Measurements from ENCODE around the gene YPEL1.

GRCh38 chr22:21738081-21738480 is 2.5 kb upstream of the YPEL1 start:
- TF ChIP-seq CTCF (conservative IDR thresholded peaks at IDR 0.05 in 1 of 2, IDR thresholded peaks at IDR 0.05 in 1 of 2; ENCODE audit: low read depth in 1 of 2, low read length in 2 of 2), result no peak
- TF ChIP-seq EZH2 (IDR thresholded peaks at IDR 0.05; ENCODE audit: low read length, missing control alignments), result no peak

Data from fibroblast of lung (primary cell).